ENCODE measurements around the gene APOL1.

The APOL1 gene

DNA sequence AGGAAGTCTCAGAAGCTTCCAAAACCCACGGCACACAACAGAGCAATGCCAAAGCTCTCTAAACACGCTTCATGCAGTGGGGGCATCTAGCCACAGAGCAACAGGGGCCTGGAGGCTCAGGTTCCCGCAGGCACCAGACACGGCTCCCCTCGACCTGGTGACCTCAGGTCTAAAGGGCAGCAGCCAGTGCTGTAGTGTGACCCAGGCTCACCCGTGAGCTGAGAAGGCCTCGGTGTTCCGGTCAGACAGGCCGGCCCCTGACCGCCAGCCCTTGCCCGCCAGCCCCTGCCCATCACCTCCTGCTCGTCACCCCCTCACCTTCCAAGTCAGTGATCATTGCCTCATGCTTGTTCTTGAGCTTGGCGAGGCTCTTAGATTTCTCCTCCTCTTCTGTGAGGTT is 45.7 kb downstream of the APOL1 start:
- TF ChIP-seq ZFX (IDR thresholded peaks at IDR 0.05), result no peak
- TF ChIP-seq, protein P1, sequence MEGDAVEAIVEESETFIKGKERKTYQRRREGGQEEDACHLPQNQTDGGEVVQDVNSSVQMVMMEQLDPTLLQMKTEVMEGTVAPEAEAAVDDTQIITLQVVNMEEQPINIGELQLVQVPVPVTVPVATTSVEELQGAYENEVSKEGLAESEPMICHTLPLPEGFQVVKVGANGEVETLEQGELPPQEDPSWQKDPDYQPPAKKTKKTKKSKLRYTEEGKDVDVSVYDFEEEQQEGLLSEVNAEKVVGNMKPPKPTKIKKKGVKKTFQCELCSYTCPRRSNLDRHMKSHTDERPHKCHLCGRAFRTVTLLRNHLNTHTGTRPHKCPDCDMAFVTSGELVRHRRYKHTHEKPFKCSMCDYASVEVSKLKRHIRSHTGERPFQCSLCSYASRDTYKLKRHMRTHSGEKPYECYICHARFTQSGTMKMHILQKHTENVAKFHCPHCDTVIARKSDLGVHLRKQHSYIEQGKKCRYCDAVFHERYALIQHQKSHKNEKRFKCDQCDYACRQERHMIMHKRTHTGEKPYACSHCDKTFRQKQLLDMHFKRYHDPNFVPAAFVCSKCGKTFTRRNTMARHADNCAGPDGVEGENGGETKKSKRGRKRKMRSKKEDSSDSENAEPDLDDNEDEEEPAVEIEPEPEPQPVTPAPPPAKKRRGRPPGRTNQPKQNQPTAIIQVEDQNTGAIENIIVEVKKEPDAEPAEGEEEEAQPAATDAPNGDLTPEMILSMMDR (conservative IDR thresholded peaks at IDR 0.05), result no peak
- no peak overlapping the region for H3K27ac ChIP-seq

DNA sequence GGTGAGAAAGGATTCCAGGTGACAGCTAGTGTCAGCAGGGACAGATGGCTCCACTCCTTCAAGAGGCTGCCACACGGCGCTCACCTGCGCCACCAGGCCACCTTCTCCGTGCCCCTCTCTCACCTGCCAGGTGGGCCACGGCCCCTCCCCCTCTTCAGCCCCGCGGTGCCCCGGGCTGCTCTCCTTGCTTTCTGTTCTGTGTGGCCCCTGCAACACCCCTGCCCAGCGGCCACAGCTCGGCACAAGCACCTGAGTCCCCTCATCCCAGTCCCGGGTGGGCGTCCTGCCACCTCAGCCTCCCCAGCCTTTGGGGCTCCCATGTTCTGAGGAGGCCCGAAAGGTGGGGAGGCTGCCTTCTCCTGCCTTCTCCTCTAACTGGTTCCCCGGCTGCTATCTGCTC is 46.4 kb downstream of the APOL1 start:
- TF ChIP-seq, protein P1 (conservative IDR thresholded peaks at IDR 0.05), result no peak
- no peak overlapping the region for H3K27ac ChIP-seq

DNA sequence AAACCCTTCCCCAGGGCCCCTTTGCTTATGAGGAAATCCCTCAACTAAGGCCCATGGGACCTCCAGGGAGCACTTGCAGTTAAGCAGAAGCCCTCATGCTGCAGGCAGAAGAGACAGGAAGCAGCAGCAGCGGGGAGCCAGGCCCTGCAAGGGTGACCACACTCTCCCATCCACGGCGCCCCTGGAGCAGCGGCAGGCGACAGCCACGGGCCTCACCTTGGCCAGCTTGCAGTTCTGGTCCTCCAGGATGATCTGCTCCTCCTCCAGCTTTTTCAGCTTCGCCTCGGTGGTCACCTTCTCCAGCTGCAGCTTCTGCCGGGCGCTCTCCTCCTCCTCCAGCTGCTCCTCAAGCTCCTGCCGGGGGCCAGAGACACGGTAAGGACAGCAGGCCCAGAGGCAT is 47.0 kb downstream of the APOL1 start:
- no peak overlapping the region for H3K27ac ChIP-seq
- TF ChIP-seq, protein P1 (conservative IDR thresholded peaks at IDR 0.05), result no peak
- TF ChIP-seq ZFX (IDR thresholded peaks at IDR 0.05), result no peak

DNA sequence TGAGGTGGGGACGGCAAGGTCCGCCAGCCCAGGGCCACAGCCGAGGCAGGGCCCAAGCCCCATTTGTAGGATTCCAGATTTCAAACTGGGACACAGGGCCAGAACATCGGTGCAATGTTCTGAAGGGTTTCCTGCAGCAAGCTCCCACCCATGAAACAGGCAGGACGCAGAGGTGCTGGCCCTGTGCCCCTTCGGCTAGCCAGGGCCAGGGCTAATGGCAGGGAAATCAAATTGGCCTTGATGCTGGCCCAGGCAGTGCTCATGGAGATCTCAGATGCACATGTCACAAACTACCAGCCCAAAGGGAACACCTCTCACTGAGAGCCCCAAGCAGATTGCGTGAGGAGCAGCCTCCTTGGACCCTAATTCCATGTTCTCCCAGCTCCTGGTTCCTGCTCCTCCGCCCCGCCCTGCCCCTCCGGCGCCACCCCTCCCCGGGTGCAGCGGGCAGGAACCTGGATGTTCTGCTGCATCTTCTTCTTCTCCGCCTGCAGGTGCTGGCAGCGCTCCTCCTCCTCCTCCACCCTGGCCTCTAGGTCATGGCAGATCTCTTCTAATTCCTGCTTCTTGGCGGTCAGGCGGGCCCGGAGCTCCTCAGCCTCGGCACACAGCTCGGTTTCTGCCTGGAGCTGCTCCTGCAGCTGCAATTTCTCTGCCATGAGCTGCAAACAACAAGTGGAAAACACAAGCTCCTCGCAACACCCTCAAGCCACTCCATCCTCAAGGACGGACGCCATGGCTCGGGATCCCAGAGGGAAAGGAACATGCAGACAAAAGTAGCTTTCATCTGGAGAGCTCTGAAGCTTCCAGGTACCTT is 47.7 kb downstream of the APOL1 start:
- H3K27ac ChIP-seq, result no peak overlapping the region
- no peak for TF ChIP-seq ZFX (IDR thresholded peaks at IDR 0.05)
- TF ChIP-seq, protein P1 (conservative IDR thresholded peaks at IDR 0.05), result no peak

DNA sequence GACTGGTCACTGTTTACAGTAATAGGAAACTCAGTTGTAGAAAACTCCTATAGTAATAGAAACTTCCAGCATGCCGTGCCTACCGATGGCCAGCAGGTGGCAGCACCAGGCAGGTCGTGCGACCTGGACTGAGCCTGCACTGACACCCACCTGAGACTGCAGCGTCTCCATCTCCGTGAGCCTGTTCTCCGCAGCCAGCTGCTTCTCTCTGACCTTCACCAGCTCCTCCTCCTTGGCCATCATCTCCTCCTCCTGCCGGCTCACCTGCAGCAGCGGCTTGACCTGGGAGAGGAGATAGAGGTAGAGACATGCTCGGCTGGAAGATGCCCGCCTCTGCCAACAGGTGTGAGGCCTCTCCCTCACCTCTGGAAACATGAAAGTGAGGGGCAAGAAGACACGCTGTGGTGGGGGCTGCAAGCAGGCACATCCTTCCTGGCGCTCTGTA is 48.5 kb downstream of the APOL1 start:
- no peak for TF ChIP-seq ZFX (IDR thresholded peaks at IDR 0.05)
- TF ChIP-seq, protein P1 (conservative IDR thresholded peaks at IDR 0.05), result peak; percentile 95
- no peak overlapping the region for H3K27ac ChIP-seq

DNA sequence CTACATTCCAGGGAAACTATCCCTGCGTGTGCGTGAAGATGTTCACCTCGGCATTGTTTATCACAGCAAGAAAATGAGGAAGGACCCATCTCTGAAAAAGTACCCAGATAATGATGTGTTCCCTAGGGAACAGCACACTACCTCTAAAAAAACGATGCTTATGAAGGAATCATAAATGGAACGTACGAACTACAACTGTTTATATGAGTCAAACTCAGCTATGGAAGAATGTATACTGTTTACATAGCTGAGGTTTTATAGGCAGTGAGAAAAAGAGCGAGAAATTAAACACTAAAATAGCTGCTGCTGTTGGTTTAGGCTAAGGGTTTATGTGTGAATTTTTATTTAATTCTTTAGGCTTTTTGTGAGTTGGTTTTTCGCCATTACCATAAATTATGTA is 48.9 kb downstream of the APOL1 start:
- H3K27ac ChIP-seq, result no peak overlapping the region
- TF ChIP-seq ZFX (IDR thresholded peaks at IDR 0.05), result no peak
- TF ChIP-seq, protein P1 (conservative IDR thresholded peaks at IDR 0.05), result no peak

DNA sequence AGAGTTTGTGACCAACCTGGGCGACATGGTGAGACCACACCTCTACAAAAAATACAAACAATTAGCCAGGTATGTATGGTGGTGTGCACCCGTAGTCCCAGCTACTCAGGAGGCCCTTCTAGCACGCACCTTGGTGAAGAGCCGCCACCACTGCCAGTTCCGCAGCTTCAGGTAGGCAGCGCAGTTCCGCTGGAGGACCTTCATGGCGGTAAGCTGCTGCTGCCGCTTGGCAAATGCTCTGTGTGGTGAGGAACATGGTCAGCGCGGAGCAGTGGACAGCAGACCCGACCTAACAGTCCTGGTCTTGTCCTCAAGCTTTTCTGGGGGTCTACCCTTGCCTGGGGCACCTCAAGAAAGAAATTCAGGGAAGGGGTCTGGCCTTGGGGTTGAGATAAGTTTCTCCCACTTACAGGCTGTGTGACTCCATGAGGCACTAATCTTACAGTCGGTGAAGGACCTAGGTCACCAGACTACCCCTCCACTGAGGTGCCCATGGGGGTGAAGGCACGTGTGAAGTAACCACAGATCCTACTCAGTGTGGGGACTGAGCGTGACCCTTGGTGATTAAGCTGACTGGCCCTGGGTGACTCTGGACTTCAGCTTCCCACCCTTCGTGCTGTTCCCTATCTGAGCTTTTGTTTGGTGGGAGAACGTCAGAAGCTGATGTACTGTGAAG is 49.6 kb downstream of the APOL1 start:
- no peak overlapping the region for H3K27ac ChIP-seq
- TF ChIP-seq, protein P1 (conservative IDR thresholded peaks at IDR 0.05), result no peak
- TF ChIP-seq ZFX (IDR thresholded peaks at IDR 0.05), result no peak
